ENCODE data around the gene DRGX. TPM values are rescaled to one million over a fixed set of nuclear protein-coding genes. Genes with fewer than 3 reads are reported as not detected.

DRGX gene
- total and polyA plus RNA-seq, 8 donors = 0.45 TPM; not detected in 7

GRCh38 chr10:49374740-49375139 is 21.1 kb downstream of the DRGX start:
- Histone ChIP-seq H3K4me3 (no peak overlapping the region), H3K27me3 (no peaks in the 10 kb centered on the region), H3K27ac (no peak overlapping the region), H3K4me1 (no peaks in the 10 kb centered on the region), H3K9me3 (no peaks in the 10 kb centered on the region), H3K36me3 (no peaks in the 10 kb centered on the region)
- ATAC-seq = no peak
- no peak for DNase-seq
- intact Hi-C loops (cut with DNase I) = no loop called here
- TF ChIP-seq CTCF (IDR thresholded peaks at IDR 0.05) = no peak

DNA sequence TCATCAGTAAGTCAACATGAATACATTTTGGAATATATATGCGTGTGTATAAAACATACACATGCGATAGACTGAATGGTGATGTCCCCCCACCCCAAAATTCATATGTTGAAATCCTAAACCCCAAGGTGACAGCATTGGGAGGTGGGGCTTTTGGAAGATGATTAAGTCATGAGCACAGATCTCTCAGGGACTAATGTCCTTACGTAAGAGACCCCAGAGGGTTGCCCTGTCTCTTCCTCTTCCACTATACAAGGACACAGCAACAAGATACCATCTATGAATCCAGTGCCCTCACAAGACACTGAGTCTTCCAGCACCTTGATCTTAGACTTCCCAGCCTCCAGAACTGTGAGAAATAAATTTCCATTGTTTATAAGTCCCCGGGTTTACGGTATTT is 22.5 kb downstream of the DRGX start:
- H3K4me3 ChIP-seq = no peak overlapping the region
- intact Hi-C loops (cut with DNase I) = no loop called here

DNA sequence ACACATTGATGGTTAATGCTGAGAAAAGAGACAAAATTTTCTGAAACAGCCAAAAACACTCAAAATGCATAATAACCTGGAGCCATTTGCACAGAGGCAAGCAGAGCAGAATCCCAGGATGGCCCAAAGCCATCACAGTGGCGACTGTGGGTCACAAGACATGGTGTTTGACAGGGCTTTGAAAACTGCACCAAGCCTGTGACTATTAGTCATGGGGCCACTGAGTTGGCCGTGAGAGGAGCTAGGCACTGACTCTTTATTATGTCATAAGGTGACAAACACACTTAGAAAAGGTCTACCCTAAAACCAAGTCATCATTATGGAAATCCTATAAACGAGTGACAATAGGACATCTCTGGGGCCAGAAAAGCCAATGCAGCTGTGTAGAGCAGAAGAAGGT is 23.9 kb downstream of the DRGX start:
- TF ChIP-seq CTCF (IDR thresholded peaks at IDR 0.05) = no peak
- no peaks in the 10 kb centered on the region for H3K27me3 ChIP-seq
- no peak for ATAC-seq
- intact Hi-C loops (cut with DNase I) = no loop called here
- H3K27ac ChIP-seq = no peak overlapping the region
- H3K9me3 ChIP-seq = no peaks in the 10 kb centered on the region
- H3K4me3 ChIP-seq = no peak overlapping the region
- H3K4me1 ChIP-seq = no peaks in the 10 kb centered on the region
- DNase-seq = no peak
- no peaks in the 10 kb centered on the region for H3K36me3 ChIP-seq

More for the DNA sequence above, 22.5 kb downstream of the DRGX start:
- ATAC-seq = no peak
- no peaks in the 10 kb centered on the region for H3K27me3 ChIP-seq
- no peak for TF ChIP-seq CTCF (IDR thresholded peaks at IDR 0.05)
- H3K27ac ChIP-seq = no peak overlapping the region
- no peaks in the 10 kb centered on the region for H3K4me1 ChIP-seq
- no peaks in the 10 kb centered on the region for H3K36me3 ChIP-seq
- DNase-seq = no peak
- H3K9me3 ChIP-seq = no peaks in the 10 kb centered on the region

DNA sequence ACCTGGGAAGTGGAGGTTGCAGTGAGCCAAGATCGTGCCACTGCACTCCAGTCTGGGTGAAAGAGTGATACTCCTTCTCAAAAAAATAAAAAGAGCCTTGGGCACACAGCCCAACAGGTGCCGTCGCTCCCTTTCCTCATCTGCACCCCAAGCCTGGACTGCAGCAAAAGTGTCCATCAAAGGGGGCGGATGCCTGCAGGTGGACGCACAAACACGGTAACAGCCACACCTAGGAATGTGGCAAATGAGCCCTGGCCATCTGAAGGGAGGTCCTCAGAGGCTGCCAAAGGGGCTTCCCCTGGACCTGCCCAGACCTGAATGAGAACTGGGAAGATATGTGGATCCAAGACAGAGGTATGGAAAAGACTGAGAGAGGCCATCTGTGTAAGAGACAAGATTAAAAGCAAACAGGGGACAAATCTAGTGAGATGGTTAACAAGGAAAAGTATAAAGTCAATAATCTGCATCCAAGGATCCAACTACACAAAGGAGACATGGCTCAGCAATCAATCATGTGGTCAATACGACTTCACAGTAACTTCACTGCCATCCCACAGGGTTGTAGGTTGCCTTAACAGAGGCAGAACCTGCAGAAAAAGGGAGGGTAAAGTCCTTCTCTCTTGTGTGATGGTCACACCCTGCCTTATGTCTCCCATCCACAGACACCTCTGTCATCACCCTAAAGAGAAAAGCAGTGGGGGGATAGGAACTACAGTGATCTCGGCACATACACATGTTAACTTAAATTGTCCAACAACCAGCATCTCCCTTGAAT is 25.4 kb downstream of the DRGX start:
- ATAC-seq = no peak
- Histone ChIP-seq H3K27ac (peak overlapping the region in 1 of 2 donors; percentile 26), H3K4me1 (no peaks in the 10 kb centered on the region), H3K4me3 (no peak overlapping the region), H3K9me3 (no peaks in the 10 kb centered on the region), H3K36me3 (no peaks in the 10 kb centered on the region), H3K27me3 (no peaks in the 10 kb centered on the region)
- intact Hi-C loops (cut with DNase I) = no loop called here
- DNase-seq = no peak
- no peak for TF ChIP-seq CTCF (IDR thresholded peaks at IDR 0.05)

DNA sequence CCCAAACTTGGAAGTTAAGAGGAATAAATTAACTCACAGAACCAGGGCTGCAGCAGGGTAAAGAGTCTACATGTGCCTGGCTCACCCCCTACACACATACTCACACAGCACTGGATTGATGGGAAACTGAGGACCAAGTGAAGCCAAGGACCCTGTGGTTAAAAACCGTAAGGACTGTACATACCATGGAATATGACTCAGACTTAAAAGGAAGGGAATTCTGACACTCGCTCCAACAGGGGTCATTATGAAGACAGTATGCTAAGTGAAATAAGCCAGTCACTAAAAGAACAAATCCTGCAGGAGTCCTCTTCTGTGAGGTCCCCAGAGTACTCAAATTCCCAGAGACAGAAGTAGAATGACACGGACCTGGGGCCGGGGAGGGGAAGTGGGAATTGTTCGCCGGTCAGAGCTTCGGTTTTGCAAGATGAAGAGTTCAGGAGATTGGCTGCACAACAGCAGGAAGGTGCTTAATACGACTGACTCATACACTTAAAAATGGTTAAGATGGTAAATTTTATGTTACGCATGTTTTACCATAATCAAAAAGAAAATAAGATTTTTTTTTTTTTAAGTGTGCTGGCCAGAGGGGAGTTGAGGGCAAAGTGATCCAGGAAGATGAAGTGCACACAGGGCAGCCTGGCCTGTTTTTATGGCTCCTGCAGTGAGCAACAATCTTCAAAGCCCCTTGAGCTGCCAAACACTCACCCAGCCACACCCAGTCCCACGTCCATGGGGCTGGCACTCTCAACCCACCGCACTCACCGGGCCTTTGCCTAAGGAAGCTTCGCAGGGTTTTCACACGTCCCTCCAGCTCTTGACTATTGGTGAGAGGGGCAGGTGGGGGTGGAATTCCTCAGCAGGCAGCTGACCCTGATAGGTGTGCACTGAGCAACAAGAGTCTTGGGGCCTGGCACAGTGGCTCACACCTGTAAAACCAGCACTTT is 26.4 kb downstream of the DRGX start:
- no peaks in the 10 kb centered on the region for H3K9me3 ChIP-seq
- H3K27me3 ChIP-seq = no peaks in the 10 kb centered on the region
- peak overlapping the region in 1 of 2 donors; percentile 26 for H3K27ac ChIP-seq
- no peak overlapping the region for H3K4me3 ChIP-seq
- intact Hi-C loops (cut with DNase I) = no loop called here
- DNase-seq (peak in 2 of 4 donors; percentile 79 to 81), ATAC-seq (peak; percentile 84)
- no peaks in the 10 kb centered on the region for H3K36me3 ChIP-seq
- no peaks in the 10 kb centered on the region for H3K4me1 ChIP-seq
- no peak for TF ChIP-seq CTCF (IDR thresholded peaks at IDR 0.05)

Measured in left lung (tissue), 10 donors.